Breast epithelium (tissue), 3 donors: ENCODE measurements around the gene NDC1.

ENCODE experiments used
- CTCF ChIP-seq, 3 donors: fragments of 450-650 bp; IDR thresholded peaks; one replicate each; pipeline ENCODE4 v1.5.1; 2016 to 2017; ENCODE audit warnings: antibody characterized with exemption in 3 of 3, mild to moderate bottlenecking in 3 of 3, moderate library complexity in 3 of 3
- POLR2A ChIP-seq: fragments of 450-650 bp; IDR thresholded peaks from one replicate; pipeline ENCODE4 v1.6.1; 2016; ENCODE audit warnings: antibody characterized with exemption, mild to moderate bottlenecking, moderate library complexity

GRCh38 chr1:53733447-53733931 lies 104.6 kb downstream of the NDC1 start:
- TF ChIP-seq POLR2A (no peak), CTCF (IDR thresholded peaks at IDR 0.05) (no peak)
